ENCODE results near the gene SEC11A. TPM values are rescaled to one million over a fixed set of nuclear protein-coding genes. Genes with fewer than 3 reads are reported as not detected.
"Not testable (repeated sequence)": the region's sequence is repeated elsewhere in the genome, so short reads cannot be mapped to it uniquely, and the experiment has no call there.

The SEC11A gene
- polyA plus RNA-seq, 1 experiment: 324 TPM

DNA sequence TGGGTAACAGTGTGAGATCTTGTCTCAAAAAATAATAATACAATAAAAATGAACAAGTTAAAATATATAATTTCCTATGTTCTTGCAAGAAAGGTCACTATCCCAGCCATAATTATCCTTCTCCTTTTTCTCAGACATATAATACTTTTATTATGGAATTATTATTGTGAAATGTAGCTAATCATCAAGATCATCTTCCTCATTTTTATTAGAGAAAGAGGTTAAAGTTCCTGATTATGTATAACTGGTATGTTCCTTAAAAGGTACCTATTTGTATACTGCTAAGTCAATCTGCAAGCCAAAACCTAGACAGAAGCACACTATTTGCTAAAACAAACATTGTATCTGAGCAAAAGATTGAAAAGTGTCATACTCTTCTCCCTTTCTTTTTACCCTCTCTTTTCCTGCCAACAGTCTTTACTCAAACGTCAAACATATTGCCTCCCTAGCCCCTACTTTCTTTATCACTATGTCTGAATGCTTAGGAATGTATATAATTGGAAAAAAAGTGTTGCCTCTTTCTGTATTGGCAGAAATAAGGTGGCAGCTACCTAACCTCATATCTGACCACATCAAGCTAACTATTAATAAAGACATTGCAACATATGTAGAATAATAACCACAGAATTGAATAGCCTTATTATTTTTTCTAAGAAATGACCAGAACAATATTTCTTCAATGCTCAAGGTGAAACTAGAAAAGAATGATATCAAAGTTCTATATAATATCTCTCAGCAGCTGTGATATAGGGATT, 18.5 kb downstream of the SEC11A start:
- ChIA-PET POLR2A (interaction anchor here (0.7 kb wide), 1 partner anchor 36 kb away, joined by 4 read pairs; no protein-coding TSS in a partner anchor), CTCF (interaction anchor here (1.0 to 1.1 kb wide), 3 partner anchors 12 to 39 kb away, joined by 3 to 5 read pairs (median 3); partner anchors contain the start of gene NMB)
- no peaks in the 10 kb centered on the region for H3K27me3 ChIP-seq (ENCODE audit: control insufficient read depth, insufficient read depth, low read length)
- DNase-seq (ENCODE audit: low read depth, low spot score): no peak
- H3K4me3 ChIP-seq (ENCODE audit: low read depth, low read length): no peak overlapping the region
- H3K27ac ChIP-seq (ENCODE audit: low read depth, low read length): no peak overlapping the region
- H3K9me3 ChIP-seq (ENCODE audit: control insufficient read depth, insufficient read depth, low read length): no peaks in the 10 kb centered on the region
- TF ChIP-seq, protein P1, sequence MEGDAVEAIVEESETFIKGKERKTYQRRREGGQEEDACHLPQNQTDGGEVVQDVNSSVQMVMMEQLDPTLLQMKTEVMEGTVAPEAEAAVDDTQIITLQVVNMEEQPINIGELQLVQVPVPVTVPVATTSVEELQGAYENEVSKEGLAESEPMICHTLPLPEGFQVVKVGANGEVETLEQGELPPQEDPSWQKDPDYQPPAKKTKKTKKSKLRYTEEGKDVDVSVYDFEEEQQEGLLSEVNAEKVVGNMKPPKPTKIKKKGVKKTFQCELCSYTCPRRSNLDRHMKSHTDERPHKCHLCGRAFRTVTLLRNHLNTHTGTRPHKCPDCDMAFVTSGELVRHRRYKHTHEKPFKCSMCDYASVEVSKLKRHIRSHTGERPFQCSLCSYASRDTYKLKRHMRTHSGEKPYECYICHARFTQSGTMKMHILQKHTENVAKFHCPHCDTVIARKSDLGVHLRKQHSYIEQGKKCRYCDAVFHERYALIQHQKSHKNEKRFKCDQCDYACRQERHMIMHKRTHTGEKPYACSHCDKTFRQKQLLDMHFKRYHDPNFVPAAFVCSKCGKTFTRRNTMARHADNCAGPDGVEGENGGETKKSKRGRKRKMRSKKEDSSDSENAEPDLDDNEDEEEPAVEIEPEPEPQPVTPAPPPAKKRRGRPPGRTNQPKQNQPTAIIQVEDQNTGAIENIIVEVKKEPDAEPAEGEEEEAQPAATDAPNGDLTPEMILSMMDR (IDR thresholded peaks at IDR 0.05; ENCODE audit: low read depth, low read length): no peak

DNA sequence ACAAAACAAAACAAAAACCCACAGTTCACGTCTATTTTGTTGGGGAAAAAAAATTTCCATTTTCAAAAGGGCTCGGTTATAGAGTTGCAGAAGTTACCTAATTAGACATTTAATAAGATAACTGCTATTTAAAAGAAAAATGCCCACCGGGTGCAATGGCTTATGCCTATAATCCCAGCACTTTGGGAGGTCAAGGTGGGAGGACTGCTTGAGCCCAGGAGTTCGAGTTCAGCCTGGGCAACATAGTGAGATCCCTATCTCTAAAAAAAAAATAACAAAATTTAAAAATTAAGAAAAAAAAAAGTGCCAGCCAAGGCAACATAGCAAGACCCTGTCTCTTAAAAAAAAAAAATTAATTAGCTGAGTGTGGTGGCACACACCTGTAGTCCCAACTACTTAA, 19.2 kb downstream of the SEC11A start:
- DNase-seq (ENCODE audit: low read depth, low spot score): no peak
- CTCF ChIA-PET: no interaction called here
- no peak overlapping the region for H3K4me3 ChIP-seq (ENCODE audit: low read depth, low read length)
- POLR2A ChIA-PET: interaction anchor here (0.7 kb wide), 1 partner anchor 36 kb away, joined by 4 read pairs; no protein-coding TSS in a partner anchor
- H3K27me3 ChIP-seq (ENCODE audit: control insufficient read depth, insufficient read depth, low read length): no peaks in the 10 kb centered on the region
- H3K27ac ChIP-seq (ENCODE audit: low read depth, low read length): no peak overlapping the region
- no peaks in the 10 kb centered on the region for H3K9me3 ChIP-seq (ENCODE audit: control insufficient read depth, insufficient read depth, low read length)
- TF ChIP-seq, protein P1 (IDR thresholded peaks at IDR 0.05; ENCODE audit: low read depth, low read length): no peak

DNA sequence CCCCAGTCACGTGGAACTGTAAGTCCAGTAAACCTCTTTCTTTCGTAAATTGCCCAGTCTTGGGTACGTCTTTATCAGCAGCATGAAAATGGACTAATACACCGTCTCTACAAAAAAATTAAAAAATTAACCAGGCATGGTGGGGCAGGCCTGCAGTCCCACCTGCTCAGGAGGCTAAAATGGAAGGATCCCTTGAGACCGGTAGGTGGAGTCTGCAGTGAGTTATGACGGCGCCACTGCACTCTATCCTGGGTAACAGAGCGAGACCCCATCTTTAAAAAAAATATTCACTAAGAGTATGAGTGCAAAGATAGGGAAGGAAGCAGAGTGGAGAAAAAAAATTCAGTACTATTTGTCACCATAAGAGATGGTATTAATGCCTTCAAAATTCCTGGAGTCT, 25.6 kb downstream of the SEC11A start:
- Histone ChIP-seq H3K27ac (ENCODE audit: low read depth, low read length) (no peak overlapping the region), H3K27me3 (ENCODE audit: control insufficient read depth, insufficient read depth, low read length) (no peaks in the 10 kb centered on the region), H3K4me3 (ENCODE audit: low read depth, low read length) (no peak overlapping the region), H3K9me3 (ENCODE audit: control insufficient read depth, insufficient read depth, low read length) (no peaks in the 10 kb centered on the region)
- TF ChIP-seq, protein P1 (IDR thresholded peaks at IDR 0.05; ENCODE audit: low read depth, low read length): no peak
- DNase-seq (ENCODE audit: low read depth, low spot score): no peak
- ChIA-PET POLR2A (no interaction called here), CTCF (no interaction called here)

DNA sequence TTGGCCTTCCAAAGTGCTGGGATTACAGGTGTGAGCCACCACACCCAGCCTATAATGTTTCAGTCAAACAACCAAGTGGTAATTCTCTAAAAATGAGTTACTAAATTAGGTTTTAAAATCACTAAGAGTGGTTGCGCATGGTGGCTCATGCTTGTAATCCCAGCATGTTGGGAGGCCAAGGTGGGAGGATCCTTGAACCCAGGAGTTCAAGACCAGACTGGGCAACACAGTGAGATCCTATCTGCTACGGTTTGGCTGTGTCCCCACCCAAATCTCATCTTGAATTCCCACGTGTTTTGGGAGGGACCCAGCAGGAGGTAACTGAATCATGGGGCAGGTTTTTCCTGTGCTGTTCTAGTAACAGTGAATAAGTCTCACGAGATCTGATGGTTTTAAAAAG, 26.1 kb downstream of the SEC11A start:
- DNase-seq (ENCODE audit: low read depth, low spot score): no peak
- H3K27ac ChIP-seq (ENCODE audit: low read depth, low read length): no peak overlapping the region
- no peaks in the 10 kb centered on the region for H3K9me3 ChIP-seq (ENCODE audit: control insufficient read depth, insufficient read depth, low read length)
- no peaks in the 10 kb centered on the region for H3K27me3 ChIP-seq (ENCODE audit: control insufficient read depth, insufficient read depth, low read length)
- ChIA-PET CTCF (no interaction called here), POLR2A (no interaction called here)
- no peak overlapping the region for H3K4me3 ChIP-seq (ENCODE audit: low read depth, low read length)
- TF ChIP-seq, protein P1 (IDR thresholded peaks at IDR 0.05; ENCODE audit: low read depth, low read length): no peak

DNA sequence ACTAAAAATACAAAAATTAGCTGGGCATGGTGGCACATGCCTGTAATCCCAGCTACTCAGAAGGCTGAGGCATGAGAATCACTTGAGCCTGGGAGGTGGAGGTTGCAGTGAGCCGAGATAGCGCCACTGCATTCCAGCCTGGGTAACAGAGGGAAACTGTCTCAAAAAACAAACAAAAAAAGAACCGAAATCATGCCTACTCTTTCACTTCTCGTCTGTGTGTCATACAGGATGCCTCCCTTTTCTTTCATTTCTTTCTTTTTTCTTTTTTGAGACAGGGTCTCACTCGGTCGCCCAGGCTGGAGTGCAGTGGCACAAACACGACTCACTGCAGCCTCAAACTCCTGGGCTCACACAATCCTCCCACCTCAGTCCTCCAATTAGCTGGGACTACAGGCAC, 29.5 kb downstream of the SEC11A start:
- not testable (repeated sequence) for H3K27ac ChIP-seq (ENCODE audit: low read depth, low read length); H3K27me3 ChIP-seq (ENCODE audit: control insufficient read depth, insufficient read depth, low read length); H3K9me3 ChIP-seq (ENCODE audit: control insufficient read depth, insufficient read depth, low read length); DNase-seq (ENCODE audit: low read depth, low spot score); H3K4me3 ChIP-seq (ENCODE audit: low read depth, low read length)
- ChIA-PET POLR2A (interaction anchor here (1.3 kb wide), 1 partner anchor 30 kb away, joined by 3 read pairs; the partner anchor contains the start of gene SEC11A), CTCF (interaction anchor here (0.6 kb wide), 1 partner anchor 28 kb away, joined by 3 read pairs; no protein-coding TSS in a partner anchor)
